ENCODE results near the gene PPP3CA.

The PPP3CA gene

DNA sequence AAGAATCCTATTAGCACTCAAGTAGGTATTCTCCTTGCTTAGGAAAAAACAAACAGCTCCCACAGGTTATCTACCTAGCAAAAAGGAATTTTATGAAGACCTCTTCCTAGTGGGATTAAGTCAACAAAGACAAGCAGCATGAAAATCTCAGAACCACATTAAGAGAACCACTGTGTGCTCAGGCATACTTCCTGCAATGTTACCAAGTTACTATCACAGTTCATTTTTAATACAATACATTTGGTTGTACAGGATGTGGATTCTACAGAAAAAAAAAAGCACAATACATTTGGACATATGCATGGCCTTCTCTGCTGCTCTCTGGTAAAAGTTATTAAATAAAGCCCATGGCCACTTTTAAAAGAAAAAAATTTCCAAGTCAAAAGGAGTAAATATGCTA is 193.7 kb downstream of the PPP3CA start:
- Histone ChIP-seq H3F3A (ENCODE audit: insufficient read depth, low read length) (no peaks in the 10 kb centered on the region), H3K4me2 (ENCODE audit: low read length) (peak overlapping the region; percentile 4; the same call in 1 of the 2 replicates), H3K27ac (ENCODE audit: low read depth, low read length, poor library complexity, severe bottlenecking) (peak overlapping the region; percentile 33), H3K9me3 (ENCODE audit: low read length) (no peaks in the 10 kb centered on the region), H3K27me3 (ENCODE audit: insufficient read depth, low read length) (no peaks in the 10 kb centered on the region), H3K9ac (ENCODE audit: low read length) (no peak overlapping the region), H3K79me2 (ENCODE audit: insufficient read depth, low read length) (no peaks in the 10 kb centered on the region), H3K4me1 (ENCODE audit: insufficient read depth, low read length, severe bottlenecking) (peaks cover 36% of the 10 kb centered on the region), H3K36me3 (ENCODE audit: insufficient read depth, low read length) (no peaks in the 10 kb centered on the region), H4K20me1 (ENCODE audit: insufficient read depth, low read length) (no peaks in the 10 kb centered on the region), H3K4me3 (ENCODE audit: low read depth, low read length, poor library complexity, severe bottlenecking) (no peak overlapping the region), H3K9me2 (ENCODE audit: low read depth, low read length) (no peaks in the 10 kb centered on the region), H2AFZ (ENCODE audit: low read length) (no peak overlapping the region)
- TF ChIP-seq EZH2 (IDR thresholded peaks at IDR 0.05; ENCODE audit: borderline replicate concordance, low read length), result no peak
- TF ChIP-seq, protein P1, sequence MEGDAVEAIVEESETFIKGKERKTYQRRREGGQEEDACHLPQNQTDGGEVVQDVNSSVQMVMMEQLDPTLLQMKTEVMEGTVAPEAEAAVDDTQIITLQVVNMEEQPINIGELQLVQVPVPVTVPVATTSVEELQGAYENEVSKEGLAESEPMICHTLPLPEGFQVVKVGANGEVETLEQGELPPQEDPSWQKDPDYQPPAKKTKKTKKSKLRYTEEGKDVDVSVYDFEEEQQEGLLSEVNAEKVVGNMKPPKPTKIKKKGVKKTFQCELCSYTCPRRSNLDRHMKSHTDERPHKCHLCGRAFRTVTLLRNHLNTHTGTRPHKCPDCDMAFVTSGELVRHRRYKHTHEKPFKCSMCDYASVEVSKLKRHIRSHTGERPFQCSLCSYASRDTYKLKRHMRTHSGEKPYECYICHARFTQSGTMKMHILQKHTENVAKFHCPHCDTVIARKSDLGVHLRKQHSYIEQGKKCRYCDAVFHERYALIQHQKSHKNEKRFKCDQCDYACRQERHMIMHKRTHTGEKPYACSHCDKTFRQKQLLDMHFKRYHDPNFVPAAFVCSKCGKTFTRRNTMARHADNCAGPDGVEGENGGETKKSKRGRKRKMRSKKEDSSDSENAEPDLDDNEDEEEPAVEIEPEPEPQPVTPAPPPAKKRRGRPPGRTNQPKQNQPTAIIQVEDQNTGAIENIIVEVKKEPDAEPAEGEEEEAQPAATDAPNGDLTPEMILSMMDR (IDR thresholded peaks at IDR 0.05; ENCODE audit: low read length), result no peak

DNA sequence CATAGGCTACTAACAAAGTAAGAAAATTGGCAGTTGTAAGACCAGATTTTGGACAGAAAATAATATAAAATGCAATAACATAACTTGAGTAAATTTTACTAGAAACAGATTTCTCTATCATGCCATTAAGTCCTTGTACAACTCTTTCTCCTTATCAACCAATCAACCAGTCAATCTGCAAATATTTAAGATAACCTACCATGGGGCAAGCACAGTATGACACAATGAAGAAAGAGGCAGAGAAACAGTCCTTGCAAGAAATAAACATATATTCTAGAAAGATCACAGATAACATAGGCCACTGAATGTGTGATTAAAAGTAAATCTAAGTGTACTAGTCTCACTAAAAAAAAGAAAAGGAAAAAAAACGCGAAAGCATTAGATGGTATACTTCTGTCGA is 194.8 kb downstream of the PPP3CA start:
- H4K20me1 ChIP-seq (ENCODE audit: insufficient read depth, low read length), result no peaks in the 10 kb centered on the region
- H3K4me1 ChIP-seq (ENCODE audit: insufficient read depth, low read length, severe bottlenecking), result peaks cover 24% of the 10 kb centered on the region
- no peaks in the 10 kb centered on the region for H3F3A ChIP-seq (ENCODE audit: insufficient read depth, low read length)
- H3K27me3 ChIP-seq (ENCODE audit: insufficient read depth, low read length), result no peaks in the 10 kb centered on the region
- H3K4me2 ChIP-seq (ENCODE audit: low read length), result no peak overlapping the region
- H3K9me3 ChIP-seq (ENCODE audit: low read length), result no peaks in the 10 kb centered on the region
- H3K4me3 ChIP-seq (ENCODE audit: low read depth, low read length, poor library complexity, severe bottlenecking), result no peak overlapping the region
- H2AFZ ChIP-seq (ENCODE audit: low read length), result no peak overlapping the region
- no peaks in the 10 kb centered on the region for H3K36me3 ChIP-seq (ENCODE audit: insufficient read depth, low read length)
- H3K9me2 ChIP-seq (ENCODE audit: low read depth, low read length), result no peaks in the 10 kb centered on the region
- TF ChIP-seq, protein P1 (IDR thresholded peaks at IDR 0.05; ENCODE audit: low read length), result no peak
- TF ChIP-seq EZH2 (IDR thresholded peaks at IDR 0.05; ENCODE audit: borderline replicate concordance, low read length), result no peak
- H3K27ac ChIP-seq (ENCODE audit: low read depth, low read length, poor library complexity, severe bottlenecking), result no peak overlapping the region
- H3K9ac ChIP-seq (ENCODE audit: low read length), result no peak overlapping the region
- H3K79me2 ChIP-seq (ENCODE audit: insufficient read depth, low read length), result no peaks in the 10 kb centered on the region

DNA sequence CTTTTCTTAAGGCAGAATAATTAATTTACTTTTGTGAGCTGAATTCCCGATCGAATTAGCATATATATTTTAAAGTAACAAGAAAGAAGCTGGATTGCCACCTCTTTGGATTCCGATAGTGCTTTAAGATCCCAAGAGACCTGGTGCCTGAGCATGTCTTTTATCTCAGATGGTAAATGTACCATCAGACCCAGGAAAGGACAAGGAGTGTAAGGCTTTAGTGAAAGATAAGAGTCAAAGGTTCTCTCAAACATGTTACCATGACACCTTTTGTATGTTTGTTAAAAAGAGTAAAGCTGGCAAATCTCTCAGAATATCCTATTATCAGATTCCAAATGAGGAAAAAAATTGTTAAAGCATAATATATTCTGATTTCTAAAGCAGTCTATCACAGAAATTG is 198.8 kb downstream of the PPP3CA start:
- no peak overlapping the region for H3K27ac ChIP-seq (ENCODE audit: low read depth, low read length, poor library complexity, severe bottlenecking)
- H2AFZ ChIP-seq (ENCODE audit: low read length), result no peak overlapping the region
- H3K9me2 ChIP-seq (ENCODE audit: low read depth, low read length), result no peaks in the 10 kb centered on the region
- no peaks in the 10 kb centered on the region for H3K36me3 ChIP-seq (ENCODE audit: insufficient read depth, low read length)
- no peak overlapping the region for H3K4me3 ChIP-seq (ENCODE audit: low read depth, low read length, poor library complexity, severe bottlenecking)
- H3K4me1 ChIP-seq (ENCODE audit: insufficient read depth, low read length, severe bottlenecking), result peaks cover 4% of the 10 kb centered on the region
- H3K9me3 ChIP-seq (ENCODE audit: low read length), result no peaks in the 10 kb centered on the region
- no peaks in the 10 kb centered on the region for H3K79me2 ChIP-seq (ENCODE audit: insufficient read depth, low read length)
- H3F3A ChIP-seq (ENCODE audit: insufficient read depth, low read length), result no peaks in the 10 kb centered on the region
- no peak overlapping the region for H3K9ac ChIP-seq (ENCODE audit: low read length)
- no peaks in the 10 kb centered on the region for H4K20me1 ChIP-seq (ENCODE audit: insufficient read depth, low read length)
- TF ChIP-seq, protein P1 (IDR thresholded peaks at IDR 0.05; ENCODE audit: low read length), result no peak
- no peak for TF ChIP-seq EZH2 (IDR thresholded peaks at IDR 0.05; ENCODE audit: borderline replicate concordance, low read length)
- no peak overlapping the region for H3K4me2 ChIP-seq (ENCODE audit: low read length)
- H3K27me3 ChIP-seq (ENCODE audit: insufficient read depth, low read length), result no peaks in the 10 kb centered on the region
